Measurements from ENCODE around the gene SLC7A5.
A peak's percentile ranks its signal among the peaks of the same experiment; 100 is the strongest.
"Not testable (repeated sequence)": the region's sequence is repeated elsewhere in the genome, so short reads cannot be mapped to it uniquely, and the experiment has no call there.

Gene SLC7A5

DNA sequence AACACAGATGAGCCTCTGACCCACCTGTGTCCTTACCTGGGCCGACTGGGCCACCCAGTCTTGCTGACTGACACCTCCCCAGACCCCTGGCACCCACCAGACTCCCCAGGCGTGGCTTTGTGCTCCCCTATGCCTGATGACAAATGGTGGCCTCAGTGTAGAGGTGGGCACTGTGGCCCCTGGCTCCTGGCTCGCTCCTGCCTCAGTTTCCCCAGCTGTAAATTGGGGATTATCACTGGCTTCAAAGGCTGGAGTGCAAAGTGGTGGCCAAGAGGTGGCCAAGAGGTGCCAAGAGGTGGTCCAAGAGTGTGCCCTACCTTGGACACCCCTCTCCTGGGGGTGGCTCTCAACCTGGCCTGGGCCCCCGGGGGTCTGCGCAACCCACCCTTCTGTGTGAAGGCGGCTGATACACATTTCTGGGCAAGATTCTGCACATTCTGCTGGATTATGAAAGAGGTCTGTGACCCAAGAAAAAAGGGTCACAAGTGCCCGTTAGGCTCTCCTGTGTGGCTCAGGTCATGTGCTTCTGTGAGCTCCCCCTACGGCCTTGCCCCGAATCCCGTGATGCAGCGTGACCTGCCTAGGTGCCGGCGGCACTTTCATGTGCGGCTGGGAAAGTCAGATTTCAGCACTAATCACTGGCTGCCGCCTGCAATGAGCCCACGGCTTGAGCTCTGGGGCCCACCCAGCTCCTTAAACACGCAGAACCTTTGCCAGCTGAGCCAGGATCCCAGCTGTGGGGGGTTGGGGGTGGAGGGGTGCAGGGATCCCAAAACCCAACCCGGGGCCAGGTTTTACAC lies 7.8 kb downstream of the SLC7A5 start:
- DNase-seq (ENCODE audit: low read depth, low spot score) = not testable (repeated sequence)

- DNase-seq (ENCODE audit: low read depth, low spot score) = peak; percentile 66
These were observed 8.6 kb downstream of the SLC7A5 start for GRCh38 chr16:87860553-87861299.

- not testable (repeated sequence) for DNase-seq (ENCODE audit: low read depth, low spot score)
These were observed 10.9 kb downstream of the SLC7A5 start for GRCh38 chr16:87858151-87858993.

DNA sequence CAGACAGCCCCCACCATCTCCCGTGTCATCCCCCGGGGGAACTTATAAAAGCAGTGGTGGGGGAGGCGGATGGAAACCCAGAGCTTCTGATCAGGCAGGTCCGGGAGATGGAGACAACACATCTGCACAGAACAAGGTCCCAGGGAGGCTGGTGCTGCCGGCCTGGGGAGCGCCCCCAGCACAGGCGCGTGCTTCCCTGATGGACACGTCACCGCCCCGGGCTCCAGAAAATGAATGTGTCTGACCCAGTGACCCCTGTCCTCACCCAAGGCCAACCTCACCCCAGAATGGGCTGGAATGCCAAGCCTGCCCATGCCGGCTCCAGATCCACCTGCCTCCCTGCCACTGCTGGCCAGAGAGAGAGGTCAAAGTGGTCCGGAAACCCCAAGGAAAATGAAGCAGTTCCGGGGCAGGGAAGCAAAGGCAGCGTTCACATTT lies 12.5 kb downstream of the SLC7A5 start:
- DNase-seq (ENCODE audit: low read depth, low spot score) = no peak

GRCh38 chr16:87855852-87856715 lies 13.2 kb downstream of the SLC7A5 start:
- peak; percentile 53 for DNase-seq (ENCODE audit: low read depth, low spot score)

GRCh38 chr16:87854907-87855683 lies 14.2 kb downstream of the SLC7A5 start:
- no peak for DNase-seq (ENCODE audit: low read depth, low spot score)

- DNase-seq (ENCODE audit: low read depth, low spot score) = no peak
These were observed 15.0 kb downstream of the SLC7A5 start for GRCh38 chr16:87854053-87854906.

DNA sequence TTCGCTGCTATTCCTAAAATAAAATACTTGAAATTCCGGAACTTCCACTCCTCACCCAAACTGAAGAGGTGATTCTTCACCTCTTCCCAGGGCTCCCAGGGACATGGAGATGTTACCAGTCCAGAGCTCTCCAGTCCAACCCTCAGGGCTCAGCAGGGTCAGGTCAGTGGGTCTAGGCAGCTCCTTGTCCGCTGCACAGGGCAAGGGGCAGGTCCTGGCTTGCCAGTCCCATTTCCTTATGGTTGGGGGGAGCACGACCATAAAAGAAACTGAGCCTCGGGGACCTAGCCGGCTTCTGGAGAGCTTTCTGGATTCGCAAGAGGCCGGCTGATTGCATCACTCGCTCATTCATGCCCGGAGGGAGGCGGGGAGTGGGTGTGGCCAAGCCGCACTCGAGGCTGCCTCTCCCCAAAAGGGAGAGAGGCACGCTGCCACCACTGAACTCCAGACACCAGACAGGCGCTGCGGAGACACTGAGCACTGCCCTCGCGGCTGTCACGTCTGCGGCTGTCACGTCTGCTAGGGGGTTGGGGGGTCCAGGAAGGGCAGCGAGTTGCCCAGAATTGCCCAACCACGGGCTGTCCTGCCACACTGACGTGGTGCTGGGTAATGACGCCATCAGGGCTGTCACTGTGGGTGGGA lies 15.8 kb downstream of the SLC7A5 start:
- DNase-seq (ENCODE audit: low read depth, low spot score) = peak; percentile 69

- DNase-seq (ENCODE audit: low read depth, low spot score) = no peak
These were observed 17.7 kb downstream of the SLC7A5 start for GRCh38 chr16:87851601-87852000.

- DNase-seq (ENCODE audit: low read depth, low spot score) = no peak
These were observed 18.1 kb downstream of the SLC7A5 start for GRCh38 chr16:87851141-87851587.

DNA sequence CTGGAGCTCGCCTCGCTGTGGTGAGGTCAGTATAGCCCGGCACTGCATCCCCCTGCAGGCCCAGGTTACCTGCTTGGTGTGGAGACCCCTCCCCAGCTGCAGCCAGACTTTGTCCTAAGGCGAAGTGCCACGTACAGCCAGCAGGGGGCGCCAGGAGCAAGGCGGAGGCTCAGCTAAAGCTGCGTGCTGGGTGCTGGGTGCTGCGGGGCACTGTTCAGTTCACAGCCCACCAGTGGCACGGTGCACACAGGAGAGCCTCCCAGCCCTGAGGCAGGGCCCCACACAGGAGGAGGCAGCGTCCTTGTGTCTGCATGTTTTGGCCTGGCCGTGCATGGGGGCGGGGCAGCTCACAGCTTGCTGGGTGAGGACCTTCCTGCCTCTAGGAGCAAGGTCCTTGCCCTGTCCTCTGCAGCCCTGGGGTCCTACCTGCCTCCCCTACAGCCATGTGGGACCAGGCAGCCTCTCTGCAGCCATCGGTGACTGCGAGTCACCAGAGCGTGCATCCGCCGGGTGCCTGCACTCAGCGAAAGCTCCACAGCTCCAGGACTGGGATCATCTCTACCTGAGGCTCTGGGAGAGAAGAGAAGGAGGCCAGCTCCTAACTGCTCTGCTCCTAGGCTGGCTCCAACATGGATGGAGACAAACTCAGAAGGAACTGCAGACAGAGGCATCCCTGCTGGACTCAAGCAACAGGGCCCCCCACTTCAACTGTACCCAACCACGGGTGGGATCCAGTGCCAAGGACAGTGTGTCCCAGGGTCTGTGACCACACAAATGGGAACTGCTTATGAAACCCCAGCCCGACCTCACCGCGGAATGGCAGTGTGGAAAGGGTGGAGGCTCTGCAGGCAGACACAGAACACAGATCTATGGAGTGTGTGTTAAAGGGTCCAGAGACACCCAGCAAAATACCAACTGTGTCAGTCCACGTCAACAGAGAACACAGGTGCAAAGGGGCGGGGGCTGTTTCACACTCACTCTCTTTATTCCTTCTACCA lies 19.0 kb downstream of the SLC7A5 start:
- DNase-seq (ENCODE audit: low read depth, low spot score) = no peak

DNA sequence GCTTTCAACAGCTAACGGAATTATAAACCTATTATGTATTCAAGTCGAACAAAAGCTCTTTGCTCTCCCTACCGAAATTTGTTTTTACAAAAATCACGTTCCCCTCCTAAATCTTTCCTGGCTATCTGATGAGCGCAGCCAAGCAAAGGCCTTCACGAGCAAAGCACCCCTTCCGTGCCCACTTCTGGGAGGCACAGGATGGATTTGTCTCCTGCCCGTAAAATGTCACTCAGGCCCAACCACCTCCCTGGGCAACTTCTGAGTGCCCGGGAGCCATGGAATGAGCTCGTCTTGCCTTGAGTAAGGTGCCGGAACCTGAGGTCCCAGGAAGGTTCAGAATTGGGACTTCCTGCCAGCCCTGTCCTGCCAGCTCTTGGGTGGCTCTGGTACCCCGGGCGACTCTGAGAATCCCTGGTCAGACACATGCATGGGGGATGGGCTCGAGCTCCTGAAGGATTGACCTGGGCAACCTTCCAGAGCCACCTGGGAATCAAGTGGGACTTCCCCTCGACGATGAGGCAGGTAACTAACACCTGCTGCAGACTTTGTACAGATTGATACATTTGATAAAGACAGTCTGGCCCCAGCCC lies 19.8 kb downstream of the SLC7A5 start:
- no peak for DNase-seq (ENCODE audit: low read depth, low spot score)

- DNase-seq (ENCODE audit: low read depth, low spot score) = no peak
These were observed 20.5 kb downstream of the SLC7A5 start for GRCh38 chr16:87848676-87849345.

- no peak for DNase-seq (ENCODE audit: low read depth, low spot score)
These were observed 21.3 kb downstream of the SLC7A5 start for GRCh38 chr16:87847785-87848675.

- no peak for DNase-seq (ENCODE audit: low read depth, low spot score)
These were observed 21.9 kb downstream of the SLC7A5 start for GRCh38 chr16:87847467-87847784.
